OCI-LY1 (cell line): ENCODE data around the gene CHKA.

Experiments
- EZH2 ChIP-seq: fragments of 200-600 bp; sonication (generic), shearing (Covaris generic); IDR thresholded peaks from 2 replicates; pipeline ENCODE4 v1.8.0; 2017; ENCODE audit warnings: borderline replicate concordance, mixed run types, mild to moderate bottlenecking, antibody characterized with exemption, low read length, moderate library complexity, mixed read lengths
- TF ChIP-seq, protein P1 (sequence below): fragments of 200-600 bp; sonication (generic), shearing (Covaris generic); IDR thresholded peaks from 2 replicates; pipeline ENCODE4 v1.5.1; 2017; ENCODE audit warnings: mild to moderate bottlenecking, antibody characterized with exemption, low read length, moderate library complexity, mixed read lengths

DNA sequence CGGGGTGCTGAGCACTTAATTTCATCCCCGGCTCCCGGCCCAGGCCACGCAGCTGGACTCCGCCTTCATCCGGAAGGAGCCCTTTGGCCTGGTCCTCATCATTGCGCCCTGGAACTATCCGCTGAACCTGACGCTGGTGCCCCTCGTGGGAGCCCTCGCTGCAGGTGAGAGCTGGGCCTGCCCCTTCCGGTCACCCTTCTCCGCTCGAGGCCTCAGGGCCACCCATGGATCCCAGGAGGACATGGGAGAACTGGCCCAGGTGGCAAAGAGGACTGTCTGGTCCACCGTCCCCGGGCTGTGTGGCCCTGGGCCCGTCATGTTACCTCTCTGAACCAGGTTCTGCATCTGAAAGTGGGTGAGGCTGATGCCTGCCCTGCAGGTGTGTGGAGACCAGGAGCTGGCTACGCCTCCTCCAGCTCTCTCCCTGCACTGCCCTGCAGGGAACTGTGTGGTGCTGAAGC lies 102.4 kb downstream of the CHKA start:
- TF ChIP-seq, protein P1, sequence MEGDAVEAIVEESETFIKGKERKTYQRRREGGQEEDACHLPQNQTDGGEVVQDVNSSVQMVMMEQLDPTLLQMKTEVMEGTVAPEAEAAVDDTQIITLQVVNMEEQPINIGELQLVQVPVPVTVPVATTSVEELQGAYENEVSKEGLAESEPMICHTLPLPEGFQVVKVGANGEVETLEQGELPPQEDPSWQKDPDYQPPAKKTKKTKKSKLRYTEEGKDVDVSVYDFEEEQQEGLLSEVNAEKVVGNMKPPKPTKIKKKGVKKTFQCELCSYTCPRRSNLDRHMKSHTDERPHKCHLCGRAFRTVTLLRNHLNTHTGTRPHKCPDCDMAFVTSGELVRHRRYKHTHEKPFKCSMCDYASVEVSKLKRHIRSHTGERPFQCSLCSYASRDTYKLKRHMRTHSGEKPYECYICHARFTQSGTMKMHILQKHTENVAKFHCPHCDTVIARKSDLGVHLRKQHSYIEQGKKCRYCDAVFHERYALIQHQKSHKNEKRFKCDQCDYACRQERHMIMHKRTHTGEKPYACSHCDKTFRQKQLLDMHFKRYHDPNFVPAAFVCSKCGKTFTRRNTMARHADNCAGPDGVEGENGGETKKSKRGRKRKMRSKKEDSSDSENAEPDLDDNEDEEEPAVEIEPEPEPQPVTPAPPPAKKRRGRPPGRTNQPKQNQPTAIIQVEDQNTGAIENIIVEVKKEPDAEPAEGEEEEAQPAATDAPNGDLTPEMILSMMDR = no peak
- TF ChIP-seq EZH2 = no peak
